Amygdala (tissue), 56 donors: ENCODE results near the gene COX15.
"Not testable (repeated sequence)": the region's sequence is repeated elsewhere in the genome, so short reads cannot be mapped to it uniquely, and the experiment has no call there.

ENCODE experiments used
- DNase-seq, 56 donors: peaks; one replicate each; lab custom pipeline; 2025; lab: John Stamatoyannopoulos, UW

Gene COX15

DNA sequence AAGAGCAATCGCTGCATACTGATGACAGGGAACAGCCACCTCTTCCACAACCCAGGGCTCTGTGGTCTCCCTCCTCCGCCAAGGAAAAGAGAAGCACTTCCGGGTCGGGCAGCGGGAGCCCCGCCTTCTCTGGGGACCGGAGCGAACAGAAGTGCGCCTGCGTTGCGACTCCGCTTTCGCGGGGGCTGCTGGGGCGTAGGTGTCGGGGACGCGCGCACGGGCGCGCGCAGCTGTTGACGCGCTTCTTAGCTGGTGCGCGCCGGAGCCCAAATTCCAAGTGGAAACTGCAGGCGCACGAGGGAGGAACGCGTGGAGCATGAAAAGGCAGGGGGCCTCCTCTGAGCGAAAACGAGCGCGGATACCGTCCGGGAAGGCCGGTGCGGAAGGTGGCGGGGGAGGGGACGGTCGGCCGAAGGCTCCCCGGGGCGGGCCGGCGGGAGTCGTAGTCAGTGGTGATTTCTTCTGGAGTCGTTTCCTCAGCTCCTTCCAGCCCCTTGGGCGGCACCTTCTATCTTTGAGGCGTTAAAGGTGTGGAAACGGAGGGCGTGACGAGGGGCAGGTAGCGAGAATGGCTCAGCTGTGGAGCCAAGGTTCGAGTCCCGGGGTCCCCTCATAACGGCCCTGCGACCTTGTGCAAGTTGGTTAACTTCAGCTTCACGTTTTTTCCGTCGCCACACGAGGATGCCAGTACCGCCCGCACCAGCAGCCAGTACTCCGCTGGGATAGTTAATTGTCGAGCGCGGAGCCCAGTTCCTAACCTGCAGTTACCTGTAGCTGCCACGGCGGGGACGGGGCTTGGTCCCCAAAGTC lies at the start of gene COX15, which contains the start of gene CUTC:
TSS of gene COX15 (minus strand) at position 95 of the 810 bp plus-strand sequence. CDS start at position 17, 78 bp downstream.
TSS of gene CUTC (plus strand) at position 202 of the 810 bp plus-strand sequence. CDS start at position 317, 115 bp downstream.
- DNase-seq: peak; percentile 63 to 98 (median 92)

DNA sequence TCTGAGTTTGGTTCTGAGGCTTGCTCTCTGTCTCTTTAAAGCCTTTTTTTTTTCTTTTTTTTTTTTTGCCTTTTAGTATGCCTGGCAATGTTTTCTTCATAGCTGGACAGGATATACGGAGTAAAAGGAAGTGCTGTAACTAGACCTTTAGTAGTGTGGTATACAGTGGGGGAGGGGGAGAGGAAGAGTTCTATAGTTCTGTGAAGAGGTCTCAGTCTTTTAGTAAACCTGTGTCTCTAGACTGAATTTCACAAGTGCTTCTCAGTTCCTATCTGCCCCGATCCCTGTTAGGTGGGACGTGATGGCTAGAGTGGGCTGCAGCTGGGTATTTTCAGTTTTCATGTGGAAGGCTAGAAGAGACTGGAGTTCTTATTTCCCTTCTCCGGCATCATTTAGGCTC lies 47.4 kb upstream of the COX15 start:
- no peak for DNase-seq

DNA sequence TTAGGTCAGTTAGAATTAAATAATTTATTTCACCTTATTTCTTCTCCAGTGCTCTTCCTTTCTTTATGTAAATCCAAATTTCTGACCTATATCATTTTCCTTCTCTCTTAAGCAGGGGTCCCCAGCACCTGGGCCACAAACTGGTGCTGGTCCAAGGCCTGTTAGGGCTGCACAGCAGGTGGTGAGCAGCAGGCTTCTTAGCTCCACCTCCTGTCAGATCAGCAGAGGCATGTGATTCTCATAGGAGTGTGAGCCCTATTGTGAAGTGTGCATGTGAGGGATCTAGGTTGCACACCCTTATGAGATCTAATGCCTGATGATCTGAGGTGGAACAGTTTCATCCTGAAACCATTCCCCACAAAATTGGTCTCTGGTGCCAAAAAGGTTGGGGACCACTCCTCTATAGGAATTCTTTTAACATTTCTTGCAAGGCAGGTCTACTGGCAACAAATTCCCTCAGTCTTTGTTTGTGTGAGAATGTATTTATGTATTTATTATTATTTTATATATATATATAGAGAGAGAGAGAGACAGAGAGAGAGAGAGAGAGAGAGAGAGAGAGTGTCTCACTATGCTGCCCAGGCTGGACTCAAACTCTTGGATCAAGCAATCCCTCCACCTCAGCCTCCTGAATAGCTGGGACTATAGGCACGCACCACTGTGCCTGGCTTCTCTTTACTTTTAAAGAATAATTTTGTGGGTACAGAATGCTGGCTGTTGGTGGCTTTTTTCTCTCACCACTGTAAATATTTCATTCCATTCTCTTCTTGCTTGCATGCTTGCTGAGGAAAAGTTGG lies 46.2 kb upstream of the COX15 start:
- no peak for DNase-seq

DNA sequence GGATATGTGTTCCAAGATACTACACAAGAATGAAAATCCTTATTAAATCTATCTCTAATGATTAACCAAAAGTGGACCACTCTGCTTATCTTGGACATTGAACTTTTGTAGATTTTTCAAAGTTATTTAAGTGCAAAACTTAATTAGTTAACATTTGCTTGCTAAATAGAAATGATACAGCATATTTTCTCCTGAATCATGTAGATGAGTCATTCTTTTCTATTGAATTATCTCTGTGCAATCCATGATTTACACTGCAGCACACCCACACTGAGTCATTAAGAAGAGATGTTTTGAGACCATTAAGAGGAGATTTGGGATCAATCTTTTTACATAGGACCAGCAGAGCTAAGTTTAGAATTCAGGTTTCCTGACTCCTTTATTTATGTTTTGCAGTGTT lies 43.9 kb upstream of the COX15 start:
- no peak for DNase-seq

DNA sequence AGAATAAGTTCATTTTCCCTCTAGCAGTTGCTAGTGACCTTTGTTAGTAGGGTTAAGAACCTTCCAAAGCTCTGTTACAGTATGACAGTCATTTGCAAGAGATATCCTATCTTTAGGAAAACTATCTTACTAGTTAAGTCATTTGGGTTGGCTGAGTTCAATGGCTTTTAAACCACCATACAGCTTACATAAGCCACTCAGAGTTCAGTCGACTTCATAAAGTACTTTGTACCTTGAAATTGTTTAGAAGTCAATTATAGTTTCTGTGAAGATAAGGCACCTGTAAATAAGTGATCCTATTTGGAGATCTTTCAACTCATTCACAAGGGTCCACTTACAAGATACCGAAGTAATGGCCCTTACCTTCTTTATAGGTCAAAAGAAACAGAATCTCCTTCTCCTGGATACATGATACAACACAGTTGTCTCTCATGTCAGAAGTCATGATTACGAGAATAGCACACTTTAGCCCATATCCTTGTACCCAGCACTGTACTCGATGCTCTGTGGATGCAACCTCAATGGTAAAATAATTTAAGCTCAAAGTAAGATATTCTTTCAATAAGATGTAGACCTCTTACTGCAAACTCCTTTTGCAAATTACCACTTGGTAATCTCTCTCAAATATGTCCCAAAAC lies 38.6 kb upstream of the COX15 start:
- no peak for DNase-seq

DNA sequence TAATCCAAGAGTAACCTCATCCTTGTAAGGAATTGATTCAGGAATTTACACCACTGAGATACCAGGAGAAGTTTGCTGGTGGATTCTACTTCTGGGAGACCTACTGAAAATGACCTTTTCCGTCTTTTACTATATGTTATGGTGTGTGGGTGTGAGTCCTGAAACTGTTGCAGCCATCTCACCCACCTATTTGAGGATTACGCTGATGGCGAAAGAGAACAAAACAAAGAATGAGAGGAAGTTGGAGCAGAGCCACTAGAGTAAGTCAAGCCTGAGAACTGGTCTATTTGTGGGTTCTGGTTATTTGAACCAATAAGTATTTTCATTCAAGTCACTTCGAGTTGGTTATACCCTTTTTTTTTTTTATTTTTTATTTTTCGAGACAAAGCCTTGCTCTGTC lies 37.8 kb upstream of the COX15 start:
- no peak for DNase-seq

DNA sequence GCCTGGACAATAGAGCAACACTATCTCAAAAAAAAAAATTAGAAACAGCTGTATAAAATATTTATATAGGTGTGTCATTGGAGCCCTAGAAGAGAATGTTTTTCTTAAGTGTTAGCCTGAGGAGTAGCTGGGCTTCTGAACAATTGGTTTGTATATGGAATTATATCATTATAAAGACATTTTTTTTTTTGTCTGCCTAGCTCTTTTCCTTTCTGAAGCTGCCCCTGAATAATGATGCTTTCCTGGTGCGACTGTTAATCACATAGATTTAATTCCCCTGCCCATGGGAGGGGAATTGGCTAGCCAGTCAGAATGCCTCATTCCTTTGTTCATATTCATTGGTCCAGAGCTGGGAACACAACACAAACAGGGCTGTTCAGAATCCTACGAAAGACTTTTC lies 36.6 kb upstream of the COX15 start:
- DNase-seq: no peak

DNA sequence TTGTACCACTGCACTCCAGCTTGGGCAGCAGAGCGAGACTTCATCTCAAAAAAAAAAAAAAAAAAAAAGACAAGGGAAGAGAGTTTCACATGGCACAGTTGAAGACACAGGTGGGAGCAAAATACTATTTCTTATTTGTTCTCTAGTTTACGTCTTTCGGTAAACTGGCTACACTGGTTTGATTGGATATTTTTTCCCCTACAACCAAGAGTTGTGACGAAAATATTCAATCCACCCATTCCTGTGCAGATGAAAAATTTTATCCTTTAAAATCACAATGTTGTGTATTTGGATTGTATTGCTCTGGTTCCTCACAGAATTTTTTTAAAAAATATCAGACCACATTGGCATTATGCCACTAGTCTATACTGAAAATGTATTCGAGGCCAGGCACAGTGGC lies 36.0 kb upstream of the COX15 start:
- DNase-seq: no peak

DNA sequence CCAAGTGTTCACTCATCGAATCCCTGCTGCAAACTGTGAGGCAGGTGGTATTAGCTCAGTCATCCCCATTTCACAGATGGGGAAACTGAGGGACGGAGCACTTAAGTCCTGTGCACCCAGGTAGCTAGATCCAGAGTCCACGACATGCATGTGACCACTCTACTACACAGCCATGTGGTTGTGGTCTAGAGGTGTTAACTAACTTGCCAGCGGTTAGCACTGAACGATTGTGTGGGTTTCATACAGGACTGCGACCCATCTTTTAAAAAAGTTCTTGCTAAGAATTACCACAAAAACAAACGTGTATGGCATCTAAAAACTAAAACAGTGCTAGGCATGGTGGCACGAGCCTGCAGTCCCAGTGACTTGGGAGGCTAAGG lies 34.4 kb upstream of the COX15 start:
- peak in 2 of 56 donors; percentile 3 to 4 for DNase-seq

DNA sequence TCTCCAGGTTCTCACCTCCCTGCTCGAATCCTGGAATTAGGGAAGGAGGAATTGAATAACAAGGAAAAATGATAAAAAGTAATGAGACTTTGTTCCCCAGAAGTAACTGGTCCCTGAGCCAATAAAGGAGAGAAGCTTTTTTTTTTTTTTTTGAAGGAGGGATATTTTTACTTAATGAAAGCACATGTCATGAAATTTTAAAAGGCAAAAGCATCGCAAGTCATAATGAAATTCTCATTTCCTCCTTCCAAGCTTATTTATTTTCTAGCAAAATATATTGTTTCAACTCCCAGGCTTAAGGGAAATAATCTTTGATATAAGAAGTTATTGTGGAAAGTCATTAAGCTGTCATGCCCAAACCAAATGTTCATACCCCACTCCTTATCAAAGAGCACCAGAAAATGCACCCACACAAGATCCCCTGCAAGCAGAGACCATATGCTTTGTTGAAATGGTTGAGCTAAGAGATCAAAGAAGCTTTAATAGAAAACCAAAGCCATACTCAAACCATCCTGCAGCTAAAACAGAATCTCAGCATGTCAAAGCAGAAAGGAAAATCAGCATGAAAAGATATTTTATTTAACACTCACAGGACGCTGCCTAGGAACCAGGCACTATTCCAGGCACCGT lies 33.9 kb upstream of the COX15 start:
- no peak for DNase-seq

DNA sequence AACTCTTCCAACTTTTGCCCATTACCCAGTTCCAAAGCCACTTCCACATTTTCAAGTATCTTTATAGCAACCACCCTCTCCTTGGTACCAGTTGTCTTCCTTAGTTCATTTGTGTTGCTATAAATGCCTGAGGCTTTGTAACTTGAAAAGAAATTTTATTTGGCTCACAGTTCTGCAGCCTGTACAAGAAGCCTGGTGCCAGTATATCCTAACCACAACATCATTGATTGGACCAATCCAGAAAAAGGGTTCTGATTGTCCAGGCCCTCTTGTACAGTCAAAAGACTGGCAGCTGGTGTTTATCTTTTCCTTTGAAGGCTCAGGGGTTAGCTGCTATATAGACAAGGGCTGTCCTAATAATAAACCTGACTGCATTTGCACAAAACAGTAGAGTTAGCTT lies 29.4 kb upstream of the COX15 start:
- DNase-seq: peak in 1 of 56 donors; percentile 4

DNA sequence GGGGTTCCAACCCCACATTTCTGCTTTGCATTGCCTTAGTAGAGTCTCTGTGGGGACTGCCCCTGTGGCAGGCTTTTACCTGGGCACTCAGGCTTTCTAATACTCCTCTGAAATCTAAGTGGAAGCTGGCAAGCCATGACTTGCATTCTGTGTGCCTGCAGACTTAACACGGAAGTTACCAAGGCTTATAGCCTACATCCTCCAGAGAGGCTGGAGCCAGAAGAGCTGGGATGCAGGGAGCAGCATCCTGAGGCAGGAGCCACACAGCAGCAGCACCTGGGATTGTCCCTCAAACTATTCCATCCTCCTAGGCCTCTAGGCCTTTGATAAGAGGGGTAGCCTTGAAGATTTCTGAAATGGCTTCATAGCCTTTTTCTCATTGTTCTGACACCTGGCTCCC lies 28.4 kb upstream of the COX15 start:
- DNase-seq: no peak

DNA sequence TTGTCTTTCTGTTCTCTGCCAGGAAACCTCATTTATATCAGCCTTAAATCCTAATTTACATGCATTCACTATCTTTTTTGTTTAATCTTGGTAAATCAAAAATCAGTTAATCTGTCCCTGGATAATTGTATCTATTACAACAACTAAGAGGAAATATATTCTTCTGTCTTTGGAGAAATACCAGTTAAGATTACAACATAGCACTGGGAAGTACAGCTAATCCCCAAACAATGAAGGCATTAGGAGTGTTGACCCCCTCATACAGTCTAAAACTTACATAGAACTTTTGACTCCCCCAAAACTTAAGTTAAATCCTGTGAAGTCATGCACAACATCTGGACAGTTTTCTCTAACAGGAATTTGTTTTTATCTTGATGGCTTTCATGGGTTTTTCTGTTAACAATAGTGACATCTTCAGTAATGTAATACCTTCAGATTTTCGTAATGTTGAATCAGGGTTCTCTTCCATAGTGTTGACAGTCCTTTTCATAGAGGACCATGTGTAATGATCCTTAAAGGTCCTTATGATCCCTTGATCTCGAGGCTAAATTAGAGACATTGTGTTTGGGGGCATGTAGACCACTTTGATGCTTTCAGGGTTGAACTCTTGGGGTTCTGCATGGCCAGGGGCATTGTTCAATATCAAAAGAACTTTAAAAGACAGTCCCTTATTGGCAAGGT lies 26.4 kb upstream of the COX15 start:
- DNase-seq: no peak

DNA sequence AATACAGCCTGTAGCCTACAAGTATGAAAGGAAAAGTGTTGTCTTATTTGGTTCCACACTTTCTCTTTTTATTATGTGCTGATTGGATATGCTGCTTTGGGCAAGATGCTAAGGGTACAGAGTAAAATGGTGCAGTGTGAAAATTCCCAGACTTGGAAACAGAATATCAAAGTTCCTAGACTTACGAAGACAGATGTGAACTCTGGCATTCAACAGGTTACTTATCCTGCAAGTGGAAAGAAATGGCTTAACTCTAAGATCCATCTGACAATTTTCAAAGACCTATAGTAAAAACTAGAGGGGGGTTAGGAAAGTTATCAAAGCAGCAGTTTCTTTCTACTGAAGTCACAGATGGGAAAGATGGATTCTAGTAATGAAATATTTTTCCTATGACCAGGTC lies 24.2 kb upstream of the COX15 start:
- DNase-seq: no peak

DNA sequence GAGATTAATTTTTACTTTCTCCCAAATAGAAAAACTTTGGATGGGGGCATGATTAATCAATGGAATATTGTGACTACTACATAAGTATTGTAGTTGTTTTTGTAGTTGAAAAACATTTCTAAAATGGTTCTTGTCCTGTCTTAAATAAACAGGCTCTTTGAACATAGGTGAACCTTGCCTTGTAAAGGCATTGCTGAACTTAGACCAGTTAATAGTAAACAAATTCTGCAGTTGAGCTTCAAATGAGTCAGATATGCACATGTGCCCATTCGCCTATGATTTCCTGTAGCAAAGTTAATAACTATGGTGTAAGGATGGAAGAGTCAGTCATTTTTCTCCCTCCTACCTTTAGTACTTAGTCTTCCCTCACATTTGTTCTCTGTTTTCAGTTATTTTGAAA lies 22.7 kb upstream of the COX15 start:
- no peak for DNase-seq

DNA sequence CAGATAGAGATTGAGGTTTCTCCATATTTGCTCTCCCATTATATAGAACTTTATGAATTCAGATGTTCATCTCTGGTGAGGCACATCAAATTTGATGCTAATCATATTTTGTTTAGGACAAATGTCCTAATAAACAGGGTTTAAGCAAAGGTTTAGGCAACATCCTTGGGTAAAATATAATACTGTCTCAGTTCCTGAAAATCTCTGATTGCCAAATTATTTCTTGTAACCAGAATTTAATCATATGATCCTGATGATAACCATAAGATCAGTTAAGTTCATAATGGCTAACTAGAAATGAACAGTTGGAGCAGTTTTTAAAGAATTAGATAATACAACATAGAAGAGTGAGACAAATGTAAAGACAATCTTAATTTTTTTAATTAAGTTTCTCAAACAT lies 18.7 kb upstream of the COX15 start:
- no peak for DNase-seq

DNA sequence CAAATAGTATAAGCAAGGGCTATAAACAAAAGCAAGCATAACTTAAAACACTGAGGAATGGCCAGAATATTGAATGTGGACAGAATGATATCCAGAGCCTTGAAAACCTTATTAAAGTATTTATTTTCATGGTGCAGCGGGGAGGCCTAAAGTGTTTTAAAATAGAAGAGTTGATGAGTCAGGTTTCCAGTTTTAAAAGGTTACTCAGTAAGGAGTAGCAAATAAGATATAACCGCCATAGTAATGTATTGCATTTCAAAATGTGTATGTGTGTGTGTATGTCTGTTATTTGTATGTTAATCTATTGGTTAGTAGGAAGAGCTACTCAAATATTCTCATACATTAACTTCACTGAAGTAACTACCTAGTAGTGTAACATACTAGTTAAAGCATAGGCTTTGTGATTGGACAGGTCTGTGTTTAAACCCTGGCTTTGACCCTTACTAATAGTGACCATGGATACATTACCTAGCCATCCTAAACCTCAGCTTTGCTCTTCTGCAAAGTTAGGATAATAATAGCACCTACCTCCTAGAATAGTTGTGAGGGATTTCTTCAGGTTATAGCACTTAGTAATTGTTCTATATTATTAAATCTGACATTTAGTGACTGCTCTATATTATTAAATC lies 17.0 kb upstream of the COX15 start:
- no peak for DNase-seq

DNA sequence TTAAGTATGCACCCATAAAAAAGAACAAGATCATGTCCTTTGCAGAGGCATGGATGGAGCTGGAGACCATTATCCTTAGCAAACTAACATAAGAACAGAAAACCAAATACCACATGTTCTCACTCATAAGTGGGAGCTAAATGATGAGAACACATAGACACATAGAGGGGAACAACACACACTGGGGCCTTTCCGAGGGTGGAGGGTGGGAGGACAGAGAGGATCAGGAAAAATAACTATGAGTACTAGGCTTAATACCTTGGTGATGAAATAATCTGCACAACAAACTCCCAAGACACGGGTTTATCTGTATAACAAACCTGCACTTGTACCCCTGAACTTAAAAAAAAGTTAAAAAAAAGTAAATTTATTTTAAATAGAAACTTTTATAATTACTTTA lies 14.2 kb upstream of the COX15 start:
- DNase-seq: not testable (repeated sequence)

DNA sequence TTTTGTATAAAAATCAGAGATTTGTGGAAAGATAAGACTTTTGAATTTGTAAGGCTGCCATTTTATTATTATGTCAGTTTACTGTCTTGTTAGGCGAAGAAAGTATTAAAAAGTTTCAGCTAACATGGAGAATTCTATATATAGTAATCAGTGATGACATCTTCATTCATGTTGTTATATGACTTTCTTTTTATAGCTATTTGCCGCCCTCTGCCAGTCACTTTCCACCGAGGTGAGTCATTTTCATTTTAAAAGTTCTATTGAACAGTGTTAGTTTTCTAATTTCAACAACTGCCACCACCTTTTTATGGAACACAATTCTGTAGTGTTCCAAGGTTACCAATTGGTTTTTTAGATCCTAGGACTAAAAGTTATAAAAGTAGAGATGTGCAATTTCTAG lies 11.9 kb upstream of the COX15 start:
- DNase-seq: no peak

DNA sequence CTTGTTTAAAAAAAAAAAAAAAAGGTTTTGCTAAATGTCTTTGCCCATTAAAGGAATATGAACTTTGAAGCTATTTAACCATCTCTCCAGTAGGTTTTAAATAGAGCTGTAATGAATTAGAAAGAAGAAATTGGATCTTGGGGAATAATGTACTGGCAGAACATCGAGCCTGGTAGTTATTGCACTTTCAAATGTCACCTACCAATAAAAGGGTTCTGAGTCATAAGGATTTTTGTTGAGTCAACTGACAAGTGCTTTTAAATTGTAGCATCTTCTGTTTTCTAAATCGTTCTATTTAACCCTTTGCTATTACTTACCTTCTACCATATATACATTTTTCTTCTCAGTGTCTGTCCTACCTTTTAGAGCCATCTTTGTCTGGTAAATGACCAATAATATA lies 10.8 kb upstream of the COX15 start:
- DNase-seq: no peak
